Left lung (tissue), 10 donors: ENCODE measurements around the gene ACTN1. TPM values are rescaled to one million over a fixed set of nuclear protein-coding genes. Genes with fewer than 3 reads are reported as not detected.

ENCODE experiments used
- ATAC-seq: fragments of 200-7000 bp; cut with Tn5 transposase; one replicate; pipeline ENCODE4 v1.9.1; 2020; ENCODE audit warnings: moderate library complexity
- DNase-seq, 4 donors: peaks; one replicate each; pipeline ENCODE4 v3.0.0-alpha.2; 2013 to 2020
- H3K27ac ChIP-seq, 2 donors: fragments of 200-600 bp; sonication (generic) in 1 of 2; one replicate each; pipeline versions ENCODE4 v1.5.0 to v1.8.0; 2020 to 2021
- H3K27me3 ChIP-seq, 2 donors: fragments of 200-600 bp; sonication (generic) in 1 of 2; one replicate each; pipeline versions ENCODE4 v1.5.0 to v1.8.0; 2020 to 2021
- H3K36me3 ChIP-seq, 2 donors: fragments of 200-600 bp; sonication (generic) in 1 of 2; one replicate each; pipeline versions ENCODE4 v1.5.0 to v1.8.0; 2020 to 2021
- H3K4me1 ChIP-seq, 2 donors: fragments of 200-600 bp; one replicate each; pipeline ENCODE4 v1.8.0; 2021
- H3K4me3 ChIP-seq, 2 donors: fragments of 200-600 bp; sonication (generic) in 1 of 2; one replicate each; pipeline versions ENCODE4 v1.5.0 to v1.8.0; 2020 to 2021; ENCODE audit warnings: mild to moderate bottlenecking in 1 of 2
- H3K9me3 ChIP-seq, 2 donors: fragments of 200-600 bp; sonication (generic) in 1 of 2; one replicate each; pipeline versions ENCODE4 v1.5.0 to v1.8.0; 2020 to 2021
- CTCF ChIP-seq, 2 donors: fragments of 200-600 bp; sonication (generic) in 1 of 2; IDR thresholded peaks; one replicate each; pipeline versions ENCODE4 v1.5.0 to v1.8.0; 2021; ENCODE audit warnings: antibody characterized with exemption in 2 of 2
- intact Hi-C, 2 donors: fragments of 100-400 bp; cut with DNase I; formaldehyde crosslinking; loops; one replicate each; pipeline versions ENCODE4 v1.11.2 to v1.14.2; 2022
- polyA plus RNA-seq, 6 donors: library from polyadenylated mRNA; unstranded; fragments of 120-200 nt; gene quantifications; one replicate each; pipeline ENCODE4 v1.2.1, GENCODE V29; 2013; ENCODE audit not compliant: insufficient read length in 6 of 6
- total RNA-seq, 2 donors: library from RNA; stranded (reverse); fragmentation: NEBNext Ultra II Directional; extraction: Animal tissue kit (Norgen Biotek cat#: 25700); gene quantifications; one replicate each; pipeline ENCODE4 v1.2.1, GENCODE V29; 2021
- donor health status: DM: no; HTN: yes; CAD: no.
- donor health status: DM: no; HTN: no; CAD: no.

Gene ACTN1
- total and polyA plus RNA-seq, 8 donors = 125 to 225 (median 146) TPM

- Histone ChIP-seq H3K27me3 (no peaks in the 10 kb centered on the region), H3K27ac (peak overlapping the region in 1 of 2 donors; percentile 93), H3K4me3 (no peak overlapping the region), H3K36me3 (no peaks in the 10 kb centered on the region), H3K9me3 (no peaks in the 10 kb centered on the region), H3K4me1 (peaks cover 0 to 95% of the 10 kb centered on the region in 2 donors)
- intact Hi-C loops = no loop called here
- no peak for TF ChIP-seq CTCF (IDR thresholded peaks at IDR 0.05)
- DNase-seq (no peak), ATAC-seq (no peak)
Observed at GRCh38 chr14:68932231-68932630, 46.9 kb downstream of the ACTN1 start.

DNA sequence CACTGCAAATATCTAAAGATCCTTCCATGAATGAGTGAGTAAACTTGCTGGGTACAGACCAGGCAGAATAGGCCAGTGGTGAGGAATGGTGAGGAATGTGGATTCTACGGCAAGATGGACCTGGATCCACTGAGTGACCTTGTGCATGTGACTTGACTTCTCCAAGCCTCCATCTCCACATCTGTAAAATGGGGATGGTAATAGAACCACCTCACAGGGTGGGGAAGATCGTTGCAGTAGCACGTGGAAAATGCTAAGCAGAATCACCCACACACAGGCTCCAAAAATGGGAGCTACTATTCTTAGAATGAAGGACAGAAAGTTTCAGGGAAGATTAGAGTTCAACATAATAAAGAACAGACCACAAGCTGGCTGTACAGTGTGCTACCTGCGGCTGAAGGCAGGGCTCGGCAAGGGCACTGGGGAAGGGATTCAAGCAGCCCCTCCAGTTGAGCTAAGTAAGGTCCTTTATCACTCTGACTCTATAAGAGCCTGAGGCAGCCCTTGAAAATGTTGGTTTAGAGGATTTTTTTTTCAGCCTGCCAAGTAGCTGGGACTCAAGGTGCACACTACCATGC, 47.5 kb downstream of the ACTN1 start:
- peak overlapping the region in 1 of 2 donors; percentile 93 for H3K27ac ChIP-seq
- TF ChIP-seq CTCF (IDR thresholded peaks at IDR 0.05) = no peak

DNA sequence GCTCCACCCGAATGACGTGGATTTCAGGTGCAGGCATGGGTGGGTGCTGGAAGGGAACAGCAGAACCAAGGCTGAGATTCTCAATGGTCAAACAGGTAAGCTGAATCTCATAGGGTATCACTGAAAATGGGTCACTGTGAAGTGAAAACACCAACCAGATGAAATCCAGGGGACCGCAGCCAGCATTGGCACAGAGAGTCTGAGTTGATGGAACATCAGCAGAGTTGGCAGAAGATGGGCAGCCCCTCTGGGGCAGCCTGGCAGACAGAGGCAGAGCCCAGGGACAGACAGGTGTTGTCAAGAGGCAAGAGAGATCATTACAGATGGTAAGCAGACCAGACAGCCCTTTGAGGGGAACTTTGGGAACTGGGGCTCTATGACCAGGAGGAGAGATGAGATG, 48.0 kb downstream of the ACTN1 start:
- H3K9me3 ChIP-seq = peaks cover 0 to 4% of the 10 kb centered on the region in 2 donors
- no peak overlapping the region for H3K4me3 ChIP-seq
- ATAC-seq (no peak), DNase-seq (no peak)
- peaks cover 0 to 95% of the 10 kb centered on the region in 2 donors for H3K4me1 ChIP-seq
- H3K27ac ChIP-seq = peak overlapping the region in 1 of 2 donors; percentile 93
- no peak for TF ChIP-seq CTCF (IDR thresholded peaks at IDR 0.05)
- no peaks in the 10 kb centered on the region for H3K36me3 ChIP-seq
- H3K27me3 ChIP-seq = no peaks in the 10 kb centered on the region
- intact Hi-C loops = no loop called here

More for the DNA sequence above, 47.5 kb downstream of the ACTN1 start:
- H3K36me3 ChIP-seq = no peaks in the 10 kb centered on the region
- no peaks in the 10 kb centered on the region for H3K27me3 ChIP-seq
- no peak for ATAC-seq
- peaks cover 0 to 95% of the 10 kb centered on the region in 2 donors for H3K4me1 ChIP-seq
- no peaks in the 10 kb centered on the region for H3K9me3 ChIP-seq
- DNase-seq = no peak
- intact Hi-C loops = no loop called here
- H3K4me3 ChIP-seq = no peak overlapping the region

DNA sequence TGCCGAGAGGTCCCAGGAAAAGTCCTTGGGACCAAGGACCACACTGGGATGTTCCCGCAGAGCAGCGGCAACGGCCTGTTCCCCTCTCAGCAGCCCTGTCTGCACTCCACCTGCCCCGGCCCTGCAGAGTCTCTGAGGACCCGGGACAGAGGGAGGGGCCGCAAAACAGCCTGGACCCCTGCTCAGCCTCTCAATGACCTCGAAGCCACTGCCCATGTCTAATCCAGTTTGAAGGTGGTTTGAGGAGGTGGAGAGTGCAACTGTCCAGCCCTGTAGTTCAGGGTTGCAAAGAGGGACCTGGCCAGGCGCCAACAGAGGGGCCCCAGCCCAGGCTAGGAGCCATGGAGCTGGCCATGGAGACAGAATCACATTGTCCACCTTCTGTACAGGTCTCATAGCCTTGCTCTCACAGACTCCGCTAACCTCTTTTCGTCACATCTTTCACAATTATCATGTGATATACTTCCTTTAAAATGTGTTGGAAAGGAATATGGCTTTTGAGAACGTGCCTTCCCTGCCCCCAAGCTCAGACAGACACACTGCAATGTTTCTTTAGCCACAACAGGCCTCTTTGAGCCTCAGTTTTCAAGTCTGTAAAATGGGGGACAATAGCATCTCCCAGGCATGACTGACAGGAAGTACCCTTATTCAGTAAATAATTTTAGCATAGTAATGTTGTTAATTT, 49.3 kb downstream of the ACTN1 start:
- ATAC-seq = peak; percentile 20
- H3K4me1 ChIP-seq = peaks cover 0 to 92% of the 10 kb centered on the region in 2 donors
- no peak for TF ChIP-seq CTCF (IDR thresholded peaks at IDR 0.05)
- intact Hi-C loops = no loop called here
- no peak for DNase-seq
- peak overlapping the region; percentile 5 to 93 for H3K27ac ChIP-seq
- H3K27me3 ChIP-seq = no peaks in the 10 kb centered on the region
- no peak overlapping the region for H3K4me3 ChIP-seq
- peaks cover 0 to 9% of the 10 kb centered on the region in 2 donors for H3K36me3 ChIP-seq
- H3K9me3 ChIP-seq = peaks cover 0 to 4% of the 10 kb centered on the region in 2 donors

- H3K27ac ChIP-seq = peak overlapping the region; percentile 5 to 93
- intact Hi-C loops = no loop called here
- H3K4me1 ChIP-seq = peaks cover 0 to 92% of the 10 kb centered on the region in 2 donors
Observed at GRCh38 chr14:68928770-68929550, 50.1 kb downstream of the ACTN1 start.

More at GRCh38 chr14:68928770-68929550, 50.1 kb downstream of the ACTN1 start:
- Histone ChIP-seq H3K4me3 (no peak overlapping the region), H3K36me3 (peaks cover 0 to 11% of the 10 kb centered on the region in 2 donors), H3K27me3 (no peaks in the 10 kb centered on the region), H3K9me3 (peaks cover 0 to 4% of the 10 kb centered on the region in 2 donors)
- ATAC-seq (no peak), DNase-seq (no peak)
- TF ChIP-seq CTCF (IDR thresholded peaks at IDR 0.05) = no peak
